CD4-positive, alpha-beta memory T cell (primary cell): ENCODE data around the gene ACSL6. TPM values are rescaled to one million over a fixed set of nuclear protein-coding genes. Genes with fewer than 3 reads are reported as not detected.

ENCODE experiments used
- CTCF ChIA-PET: fragments of 350-600 bp; sonication (Branson Sonifier 250); formaldehyde crosslinking; loops from one replicate; lab custom pipeline; 2021; ENCODE audit warnings: inconsistent platforms; ENCODE audit not compliant: partially characterized antibody; lab: Charles Lee
- POLR2A ChIA-PET: fragments of 350-600 bp; sonication (Branson Sonifier 250); formaldehyde crosslinking; loops from one replicate; lab custom pipeline; 2021; ENCODE audit not compliant: partially characterized antibody; lab: Charles Lee
- DNase-seq, 5 donors: peaks; one replicate each; pipeline versions ENCODE4 v3.0.0 to v3.0.0-alpha.2; 2020 to 2022; ENCODE audit warnings: mixed read lengths in 1 of 5
- H3K27ac ChIP-seq: one replicate; pipeline ENCODE4 v1.7.0; 2013; ENCODE audit warnings: low read depth, low read length
- H3K27me3 ChIP-seq: 2 replicates; pipeline ENCODE4 v1.7.0; 2013; ENCODE audit warnings: mild to moderate bottlenecking, low read length, moderate library complexity; ENCODE audit not compliant: insufficient read depth
- H3K36me3 ChIP-seq: 2 replicates; pipeline ENCODE4 v1.7.0; 2013; ENCODE audit warnings: mild to moderate bottlenecking, low read length, moderate library complexity; ENCODE audit not compliant: insufficient read depth
- H3K4me1 ChIP-seq: 2 replicates; pipeline ENCODE4 v1.7.0; 2013; ENCODE audit warnings: mild to moderate bottlenecking, low read length, moderate library complexity; ENCODE audit not compliant: insufficient read depth
- H3K4me3 ChIP-seq, 2 donors: one replicate each; pipeline ENCODE4 v1.7.0; 2013; ENCODE audit warnings: low read length in 2 of 2, mild to moderate bottlenecking in 1 of 2
- H3K9me3 ChIP-seq, 2 donors: one replicate each; pipeline ENCODE4 v1.7.0; 2013; ENCODE audit warnings: low read length in 2 of 2, control low read depth in 1 of 2; ENCODE audit not compliant: control insufficient read depth in 1 of 2
- H3K27ac Mint-ChIP-seq, 7 donors: one replicate each; pipeline ENCODE4 v1.8.0; 2020 to 2021; ENCODE audit warnings: mixed read lengths in 7 of 7, mild to moderate bottlenecking in 6 of 7, inconsistent platforms in 3 of 7, moderate library complexity in 3 of 7
- H3K27me3 Mint-ChIP-seq, 2 donors: one replicate each; pipeline ENCODE4 v1.8.0; 2020 to 2021; ENCODE audit warnings: mixed read lengths in 2 of 2
- H3K36me3 Mint-ChIP-seq, 2 donors: one replicate each; pipeline ENCODE4 v1.8.0; 2020 to 2021; ENCODE audit warnings: mixed read lengths in 2 of 2, inconsistent platforms in 1 of 2, mild to moderate bottlenecking in 1 of 2
- H3K4me1 Mint-ChIP-seq, 4 donors: one replicate each; pipeline ENCODE4 v1.8.0; 2020 to 2021; ENCODE audit warnings: mixed read lengths in 4 of 4, mild to moderate bottlenecking in 1 of 4
- H3K4me3 Mint-ChIP-seq, 8 donors: one replicate each; pipeline ENCODE4 v1.8.0; 2020 to 2021; ENCODE audit warnings: mixed read lengths in 8 of 8, mild to moderate bottlenecking in 7 of 8, moderate library complexity in 6 of 8, inconsistent platforms in 3 of 8
- H3K9me3 Mint-ChIP-seq, 8 donors: one replicate each; pipeline ENCODE4 v1.8.0; 2020 to 2021; ENCODE audit warnings: mixed read lengths in 8 of 8, mild to moderate bottlenecking in 5 of 8, inconsistent platforms in 3 of 8, moderate library complexity in 1 of 8
- intact Hi-C: fragments of 100-400 bp; cut with micrococcal nuclease; formaldehyde crosslinking; loops from one replicate; pipeline ENCODE4 v1.15.1; 2023
- polyA plus RNA-seq, 2 donors: library from polyadenylated mRNA; unstranded; fragments of 300-500 nt; fragmentation: Illumina TruSeq; gene quantifications; one replicate each; pipeline ENCODE4 v1.2.3, GENCODE V29; 2021
- total RNA-seq, 2 experiments: library from RNA; stranded (reverse); gene quantifications; one replicate each; pipeline ENCODE4 v1.2.3, GENCODE V29; 2021

ACSL6 gene
- total and polyA plus RNA-seq, 4 experiments from 2014 or later: 11.1 to 51.7 (median 34.4) TPM

GRCh38 chr5:132029609-132030330, 18.3 kb upstream of the ACSL6 start:
- no peak for DNase-seq
- ChIA-PET CTCF (no interaction called here), POLR2A (interaction anchor here (0.6 kb wide), 1 partner anchor 12 kb away, joined by 3 read pairs; no protein-coding TSS in a partner anchor)
- H3K27ac ChIP-seq: no peak overlapping the region
- intact Hi-C loops: no loop called here
- no peak overlapping the region for H3K4me3 Mint-ChIP-seq
- H3K9me3 ChIP-seq: no peaks in the 10 kb centered on the region
- H3K27me3 Mint-ChIP-seq: peaks cover 1 to 5% of the 10 kb centered on the region in 2 donors
- no peaks in the 10 kb centered on the region for H3K36me3 Mint-ChIP-seq
- peaks cover 0 to 19% (median 4%) of the 10 kb centered on the region in 4 donors for H3K4me1 Mint-ChIP-seq
- H3K4me3 ChIP-seq: no peak overlapping the region
- H3K4me1 ChIP-seq: peaks cover 25% of the 10 kb centered on the region
- no peaks in the 10 kb centered on the region for H3K36me3 ChIP-seq
- H3K9me3 Mint-ChIP-seq: peaks cover 0 to 20% (median 10%) of the 10 kb centered on the region in 8 donors
- peak overlapping the region in 3 of 7 donors; percentile 7 to 60 (median 39) for H3K27ac Mint-ChIP-seq
- no peaks in the 10 kb centered on the region for H3K27me3 ChIP-seq

- ChIA-PET POLR2A (no interaction called here), CTCF (interaction anchor here (1.5 kb wide), 1 partner anchor 15 kb away, joined by 4 read pairs; no protein-coding TSS in a partner anchor)
- Mint-ChIP-seq H3K9me3 (peaks cover 0 to 5% (median 0%) of the 10 kb centered on the region in 8 donors), H3K36me3 (no peaks in the 10 kb centered on the region), H3K27me3 (peaks cover 1 to 5% of the 10 kb centered on the region in 2 donors), H3K4me3 (peak overlapping the region in 5 of 8 donors; percentile 2 to 57 (median 43)), H3K4me1 (peaks cover 0 to 19% (median 6%) of the 10 kb centered on the region in 4 donors), H3K27ac (peak overlapping the region in 3 of 7 donors; percentile 83 to 94 (median 92))
- H3K4me1 ChIP-seq: peaks cover 25% of the 10 kb centered on the region
- H3K27ac ChIP-seq: no peak overlapping the region
- DNase-seq: no peak
- no peaks in the 10 kb centered on the region for H3K36me3 ChIP-seq
- intact Hi-C loops: no loop called here
- H3K27me3 ChIP-seq: no peaks in the 10 kb centered on the region
- no peaks in the 10 kb centered on the region for H3K9me3 ChIP-seq
- no peak overlapping the region for H3K4me3 ChIP-seq
These were observed 15.6 kb upstream of the ACSL6 start for GRCh38 chr5:132027027-132027426.

GRCh38 chr5:132026516-132027008, 15.1 kb upstream of the ACSL6 start:
- Histone ChIP-seq H3K9me3 (no peaks in the 10 kb centered on the region), H3K36me3 (no peaks in the 10 kb centered on the region), H3K27me3 (no peaks in the 10 kb centered on the region), H3K4me1 (peaks cover 25% of the 10 kb centered on the region), H3K27ac (no peak overlapping the region), H3K4me3 (no peak overlapping the region)
- H3K4me1 Mint-ChIP-seq: peaks cover 0 to 19% (median 6%) of the 10 kb centered on the region in 4 donors
- intact Hi-C loops: no loop called here
- peak overlapping the region in 2 of 7 donors; percentile 48 to 94 for H3K27ac Mint-ChIP-seq
- ChIA-PET CTCF (no interaction called here), POLR2A (no interaction called here)
- H3K36me3 Mint-ChIP-seq: no peaks in the 10 kb centered on the region
- H3K9me3 Mint-ChIP-seq: peaks cover 0 to 2% (median 0%) of the 10 kb centered on the region in 8 donors
- peaks cover 1 to 4% of the 10 kb centered on the region in 2 donors for H3K27me3 Mint-ChIP-seq
- peak overlapping the region in 5 of 8 donors; percentile 9 to 58 (median 55) for H3K4me3 Mint-ChIP-seq
- DNase-seq: peak; percentile 39 to 82 (median 51)

GRCh38 chr5:132025403-132025971, 14.0 kb upstream of the ACSL6 start:
- POLR2A ChIA-PET: no interaction called here
- no peaks in the 10 kb centered on the region for H3K36me3 ChIP-seq

GRCh38 chr5:132024789-132025402, 13.4 kb upstream of the ACSL6 start:
- Histone ChIP-seq H3K27me3 (no peaks in the 10 kb centered on the region), H3K27ac (no peak overlapping the region), H3K4me1 (peaks cover 38% of the 10 kb centered on the region), H3K4me3 (no peak overlapping the region), H3K36me3 (no peaks in the 10 kb centered on the region), H3K9me3 (no peaks in the 10 kb centered on the region)
- Mint-ChIP-seq H3K9me3 (no peaks in the 10 kb centered on the region), H3K36me3 (no peaks in the 10 kb centered on the region), H3K27ac (no peak overlapping the region), H3K4me1 (peaks cover 14 to 28% (median 20%) of the 10 kb centered on the region in 4 donors), H3K4me3 (no peak overlapping the region), H3K27me3 (peaks cover 1 to 2% of the 10 kb centered on the region in 2 donors)
- intact Hi-C loops: no loop called here
- POLR2A ChIA-PET: no interaction called here
- CTCF ChIA-PET: interaction anchor here (1.4 to 2.1 kb wide), 2 partner anchors 17 to 38 kb away, joined by 3 to 5 read pairs; no protein-coding TSS in a partner anchor
- no peak for DNase-seq

More at GRCh38 chr5:132025403-132025971, 14.0 kb upstream of the ACSL6 start:
- CTCF ChIA-PET: interaction anchor here (2.1 kb wide), 1 partner anchor 18 kb away, joined by 5 read pairs; no protein-coding TSS in a partner anchor
- H3K4me3 ChIP-seq: no peak overlapping the region
- H3K27me3 ChIP-seq: no peaks in the 10 kb centered on the region
- Mint-ChIP-seq H3K27me3 (peaks cover 1 to 2% of the 10 kb centered on the region in 2 donors), H3K4me3 (no peak overlapping the region), H3K9me3 (no peaks in the 10 kb centered on the region), H3K27ac (no peak overlapping the region), H3K4me1 (peaks cover 8 to 25% (median 14%) of the 10 kb centered on the region in 4 donors), H3K36me3 (no peaks in the 10 kb centered on the region)
- no peak overlapping the region for H3K27ac ChIP-seq
- DNase-seq: no peak
- no peaks in the 10 kb centered on the region for H3K9me3 ChIP-seq
- peaks cover 32% of the 10 kb centered on the region for H3K4me1 ChIP-seq
- intact Hi-C loops: no loop called here

- H3K27me3 Mint-ChIP-seq: no peaks in the 10 kb centered on the region
- no peaks in the 10 kb centered on the region for H3K9me3 ChIP-seq
- no peak overlapping the region for H3K27ac Mint-ChIP-seq
- H3K4me1 Mint-ChIP-seq: peaks cover 22 to 31% (median 27%) of the 10 kb centered on the region in 4 donors
- no peak overlapping the region for H3K4me3 Mint-ChIP-seq
- CTCF ChIA-PET: interaction anchor here (1.4 to 2.1 kb wide), 2 partner anchors 16 to 39 kb away, joined by 3 to 5 read pairs; no protein-coding TSS in a partner anchor
- H3K27ac ChIP-seq: no peak overlapping the region
- no peaks in the 10 kb centered on the region for H3K9me3 Mint-ChIP-seq
- no peaks in the 10 kb centered on the region for H3K27me3 ChIP-seq
- peaks cover 46% of the 10 kb centered on the region for H3K4me1 ChIP-seq
- H3K4me3 ChIP-seq: no peak overlapping the region
- intact Hi-C loops: no loop called here
- POLR2A ChIA-PET: no interaction called here
- DNase-seq: no peak
- H3K36me3 Mint-ChIP-seq: no peaks in the 10 kb centered on the region
- H3K36me3 ChIP-seq: no peaks in the 10 kb centered on the region
These were observed 12.6 kb upstream of the ACSL6 start for GRCh38 chr5:132024117-132024435.
